ENCODE data around the gene UPF1. TPM values are rescaled to one million over a fixed set of nuclear protein-coding genes. Genes with fewer than 3 reads are reported as not detected.
A peak's percentile ranks its signal among the peaks of the same experiment; 100 is the strongest.
"Not testable (repeated sequence)": the region's sequence is repeated elsewhere in the genome, so short reads cannot be mapped to it uniquely, and the experiment has no call there.

Gene UPF1
- total RNA-seq, 1 donor: 104 TPM

GRCh38 chr19:18908917-18909619, 77.3 kb downstream of the UPF1 start:
- DNase-seq (ENCODE audit: low read depth in 2 of 3, low spot score in 2 of 3): no peak

DNA sequence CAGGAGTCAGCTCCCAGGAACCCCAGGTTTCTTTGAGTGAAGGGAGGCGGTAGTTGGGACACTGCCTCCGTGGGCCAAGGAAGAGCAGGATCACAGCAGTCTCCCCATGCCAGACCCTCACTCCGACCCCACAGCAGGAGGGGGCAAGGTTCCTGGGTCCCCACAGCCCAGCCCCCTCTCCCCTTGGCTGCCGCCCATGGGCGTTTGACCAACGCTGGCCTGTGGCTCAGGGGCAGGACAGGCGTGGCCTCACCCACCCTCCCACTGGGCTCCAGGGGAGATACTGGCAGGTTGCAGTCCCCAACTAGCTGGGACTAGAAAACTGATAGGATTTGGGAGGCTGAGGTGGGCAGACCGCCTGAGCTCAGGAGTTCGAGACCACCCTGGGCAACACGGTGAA, 78.3 kb downstream of the UPF1 start:
- no peak for DNase-seq (ENCODE audit: low read depth in 2 of 3, low spot score in 2 of 3)

GRCh38 chr19:18910801-18911436, 79.2 kb downstream of the UPF1 start:
- DNase-seq (ENCODE audit: low read depth in 2 of 3, low spot score in 2 of 3): no peak

GRCh38 chr19:18912933-18913332, 81.2 kb downstream of the UPF1 start:
- no peak for DNase-seq (ENCODE audit: low read depth in 2 of 3, low spot score in 2 of 3)

DNA sequence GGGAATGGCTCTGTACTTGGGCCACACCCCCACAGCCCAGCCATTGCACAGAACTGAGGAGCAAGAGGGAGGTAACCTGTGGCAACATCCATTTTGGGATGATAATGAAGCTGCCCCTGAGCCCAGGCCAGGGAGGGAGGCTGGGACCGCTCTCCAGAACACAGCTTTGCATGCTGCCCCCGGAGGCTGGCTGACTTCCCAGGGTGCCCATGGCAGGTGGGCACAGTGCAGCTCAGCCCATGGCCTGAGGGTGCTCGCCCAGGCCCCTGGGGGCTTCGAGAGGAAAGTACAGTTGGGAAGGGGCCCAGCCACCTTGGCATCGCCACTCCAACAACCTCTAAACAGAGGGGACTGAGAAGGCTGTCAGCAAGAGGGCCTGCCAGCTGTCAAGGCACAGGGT, 81.7 kb downstream of the UPF1 start:
- no peak for DNase-seq (ENCODE audit: low read depth in 2 of 3, low spot score in 2 of 3)

DNA sequence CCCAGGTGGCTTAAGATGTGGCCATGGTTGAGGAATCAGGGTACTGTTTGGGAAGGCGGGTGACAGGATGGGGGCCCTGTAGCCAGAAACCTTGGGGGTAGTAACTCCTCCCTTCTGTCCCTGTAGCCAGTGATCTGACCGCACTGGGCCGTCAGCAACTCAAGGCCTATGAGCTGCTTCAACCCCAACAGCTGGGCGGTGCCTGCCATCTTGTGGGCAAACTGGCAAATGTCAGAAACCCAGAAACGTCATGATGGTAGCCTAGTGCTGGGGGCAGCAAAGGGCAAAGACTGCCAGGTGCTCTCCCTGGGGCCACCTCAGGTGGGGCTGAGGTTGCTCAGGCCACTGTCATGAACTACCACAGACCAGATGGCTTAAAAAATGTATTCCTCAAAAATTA, 83.9 kb downstream of the UPF1 start:
- peak in 2 of 3 donors; percentile 51 to 68 for DNase-seq (ENCODE audit: low read depth in 2 of 3, low spot score in 2 of 3)

- DNase-seq (ENCODE audit: low read depth in 2 of 3, low spot score in 2 of 3): not testable (repeated sequence)
Measured at GRCh38 chr19:18917593-18917992, 85.8 kb downstream of the UPF1 start.

Other genes with a start within 250 kb of the UPF1 start
- 65.4 TPM for gene REX1BD, start 243.2 kb upstream of the UPF1 start, total RNA-seq
- not detected for gene CRLF1, start 225.2 kb upstream of the UPF1 start, total RNA-seq
- not detected for gene TMEM59L, start 219.1 kb upstream of the UPF1 start, total RNA-seq
- 11.0 TPM for gene KLHL26, start 194.9 kb upstream of the UPF1 start, total RNA-seq
- gene CRTC1, start 148.3 kb upstream of the UPF1 start, total RNA-seq: 6.7 TPM
- under 0.01 TPM for gene COMP, start 40.7 kb upstream of the UPF1 start, total RNA-seq
- gene CERS1, start 64.2 kb downstream of the UPF1 start, total RNA-seq: 0.27 TPM
- 355 TPM for gene COPE, start 87.4 kb downstream of the UPF1 start, total RNA-seq
- gene DDX49, start 87.8 kb downstream of the UPF1 start, total RNA-seq: 92.9 TPM
- gene HOMER3, start 109.3 kb downstream of the UPF1 start, total RNA-seq: 4.8 TPM
- gene SUGP2, start 201.6 kb downstream of the UPF1 start, total RNA-seq: 33.7 TPM
- 80.8 TPM for gene ARMC6, start 201.6 kb downstream of the UPF1 start, total RNA-seq
- gene SLC25A42, start 232.0 kb downstream of the UPF1 start, total RNA-seq: 11.6 TPM